Left cardiac atrium (tissue), 4 donors: ENCODE measurements around the gene RABEP2. TPM values are rescaled to one million over a fixed set of nuclear protein-coding genes. Genes with fewer than 3 reads are reported as not detected.
"Not testable (repeated sequence)": the region's sequence is repeated elsewhere in the genome, so short reads cannot be mapped to it uniquely, and the experiment has no call there.

Experiments
- ATAC-seq, 2 donors: fragments of 200-7000 bp; cut with Tn5 transposase; one replicate each; pipeline ENCODE4 v1.9.1; 2020; ENCODE audit warnings: mild to moderate bottlenecking in 2 of 2, moderate library complexity in 2 of 2
- DNase-seq: peaks from one replicate; pipeline ENCODE4 v3.0.0-alpha.2; 2020
- intact Hi-C, 2 donors: fragments of 100-400 bp; cut with DNase I; formaldehyde crosslinking; loops; one replicate each; pipeline versions ENCODE4 v1.14.1 to v1.15.1; 2022 to 2023
- long read RNA-seq: library from polyadenylated mRNA; unstranded; transcript quantifications from one replicate; pipeline ENCODE4 v2.0.0, GENCODE V29; 2021
- total RNA-seq, 2 donors: library from RNA; stranded (reverse); fragmentation: NEBNext Ultra II Directional; extraction: Animal tissue kit (Norgen Biotek cat#: 25700); gene quantifications; one replicate each; pipeline ENCODE4 v1.2.1, GENCODE V29; 2021
- donor health status: DM: no; HTN: yes; CAD: no.
- donor health status: DM: no; HTN: yes; CAD: no; lungs with severe emphysema.
- donor health status: DM: yes; HTN: yes; CAD: no.
- donor health status: Dilated cardiomyopathy.

RABEP2 gene, protein sequence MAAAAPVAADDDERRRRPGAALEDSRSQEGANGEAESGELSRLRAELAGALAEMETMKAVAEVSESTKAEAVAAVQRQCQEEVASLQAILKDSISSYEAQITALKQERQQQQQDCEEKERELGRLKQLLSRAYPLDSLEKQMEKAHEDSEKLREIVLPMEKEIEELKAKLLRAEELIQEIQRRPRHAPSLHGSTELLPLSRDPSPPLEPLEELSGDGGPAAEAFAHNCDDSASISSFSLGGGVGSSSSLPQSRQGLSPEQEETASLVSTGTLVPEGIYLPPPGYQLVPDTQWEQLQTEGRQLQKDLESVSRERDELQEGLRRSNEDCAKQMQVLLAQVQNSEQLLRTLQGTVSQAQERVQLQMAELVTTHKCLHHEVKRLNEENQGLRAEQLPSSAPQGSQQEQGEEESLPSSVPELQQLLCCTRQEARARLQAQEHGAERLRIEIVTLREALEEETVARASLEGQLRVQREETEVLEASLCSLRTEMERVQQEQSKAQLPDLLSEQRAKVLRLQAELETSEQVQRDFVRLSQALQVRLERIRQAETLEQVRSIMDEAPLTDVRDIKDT
- 10 to 100 TPM; 14.7 to 21.0 TPM for total RNA-seq
- long read RNA-seq: 0 reads

- DNase-seq (peak; percentile 93), ATAC-seq (peak; percentile 96)
- intact Hi-C loops: no loop called here
Observed at GRCh38 chr16:28924762-28925385, at the start of gene RABEP2. Gene RABEP2 (minus strand): TSS chr16:28925238. CDS start chr16:28925163, 75 bp downstream.

GRCh38 chr16:28974437-28975157, 49.6 kb upstream of the RABEP2 start, which contains the start of gene SPNS1:
Gene SPNS1 (plus strand): TSS chr16:28974778. CDS start chr16:28975152, 374 bp downstream.
- ATAC-seq (peak; percentile 98 to 99), DNase-seq (peak; percentile 99)
- intact Hi-C loops: no loop called here

DNA sequence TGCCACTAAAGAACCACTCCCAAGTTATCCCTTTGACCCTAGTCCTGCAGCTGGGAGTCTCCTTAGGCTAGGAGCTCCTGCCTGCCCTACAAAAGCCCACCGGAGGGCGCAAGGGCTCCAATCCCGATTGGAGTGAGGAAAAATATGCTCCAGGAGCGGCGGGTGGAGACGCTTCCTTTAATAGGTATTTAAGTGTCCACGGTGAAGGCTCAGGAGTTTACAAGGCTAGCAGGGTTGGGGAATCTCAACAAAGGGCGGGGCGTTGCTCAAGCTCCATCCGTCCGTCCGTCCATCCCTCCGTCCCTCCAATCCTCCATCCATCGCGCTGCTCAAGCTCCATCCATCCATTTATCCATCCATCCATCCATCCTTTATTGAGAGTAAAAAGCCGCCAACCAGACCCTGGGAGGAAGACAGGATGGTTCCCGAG, 49.0 kb upstream of the RABEP2 start:
- DNase-seq (peak; percentile 68), ATAC-seq (peak; percentile 52 to 65)
- intact Hi-C loops: no loop called here

DNA sequence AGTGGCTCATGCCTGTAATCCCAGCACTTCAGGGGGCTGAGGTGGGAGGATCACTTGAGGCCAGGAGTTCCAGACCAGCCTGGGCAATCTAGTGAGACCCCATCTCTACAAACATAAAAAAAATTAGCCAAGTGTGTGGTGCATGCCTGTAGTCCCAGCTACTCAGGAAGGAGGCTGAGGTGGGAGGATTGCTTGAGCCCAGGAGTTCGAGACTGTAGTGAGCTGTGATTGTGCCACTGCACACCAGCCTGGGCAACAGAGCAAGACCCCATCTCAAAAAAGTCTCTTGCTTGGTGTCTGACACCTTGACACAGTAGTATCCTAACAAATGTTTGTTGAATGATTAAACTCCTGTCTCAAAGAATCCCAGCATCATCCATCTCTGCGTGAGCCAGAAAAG, 44.7 kb upstream of the RABEP2 start:
- DNase-seq, ATAC-seq, intact Hi-C loops: not testable (repeated sequence)

DNA sequence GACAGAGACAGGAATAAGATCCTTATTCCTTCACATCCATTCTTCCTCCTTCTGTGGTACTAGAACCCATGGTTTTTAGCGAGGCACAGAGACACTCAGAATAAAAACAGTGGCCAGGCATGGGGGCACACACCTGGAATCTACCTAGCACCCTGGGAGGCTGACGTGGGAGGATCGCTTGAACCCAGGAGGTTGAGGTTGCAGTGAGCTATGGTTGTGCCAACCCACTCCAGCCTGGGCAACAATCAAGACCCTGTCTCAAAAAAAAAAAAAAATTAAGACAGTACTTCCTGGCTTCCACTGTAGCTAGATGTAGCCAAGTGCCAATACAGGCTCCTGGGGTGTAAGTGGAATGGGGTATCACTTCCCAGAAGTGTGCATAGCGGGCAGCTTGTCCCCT, 42.1 kb upstream of the RABEP2 start:
- no peak for DNase-seq
- intact Hi-C loops: no loop called here
- ATAC-seq: no peak

DNA sequence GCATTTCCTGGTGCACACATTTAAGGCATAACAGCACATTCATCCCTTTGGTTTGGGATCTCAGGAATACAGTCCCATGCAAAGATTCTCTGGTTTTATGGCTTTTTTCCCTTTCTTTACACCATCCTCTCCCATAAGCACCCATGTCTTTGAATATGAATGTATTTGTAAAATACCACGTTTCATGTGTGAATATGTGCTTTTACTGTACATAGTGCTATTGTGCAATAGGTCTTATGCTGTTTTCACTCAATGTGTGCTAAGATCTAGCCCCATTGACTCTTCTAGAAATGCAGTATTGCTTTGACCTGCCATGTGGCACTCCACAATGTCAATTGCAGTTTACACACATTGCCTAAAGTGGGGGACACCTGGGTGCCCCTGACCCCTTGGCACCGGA, 39.5 kb upstream of the RABEP2 start:
- intact Hi-C loops: no loop called here
- DNase-seq (no peak), ATAC-seq (no peak)

DNA sequence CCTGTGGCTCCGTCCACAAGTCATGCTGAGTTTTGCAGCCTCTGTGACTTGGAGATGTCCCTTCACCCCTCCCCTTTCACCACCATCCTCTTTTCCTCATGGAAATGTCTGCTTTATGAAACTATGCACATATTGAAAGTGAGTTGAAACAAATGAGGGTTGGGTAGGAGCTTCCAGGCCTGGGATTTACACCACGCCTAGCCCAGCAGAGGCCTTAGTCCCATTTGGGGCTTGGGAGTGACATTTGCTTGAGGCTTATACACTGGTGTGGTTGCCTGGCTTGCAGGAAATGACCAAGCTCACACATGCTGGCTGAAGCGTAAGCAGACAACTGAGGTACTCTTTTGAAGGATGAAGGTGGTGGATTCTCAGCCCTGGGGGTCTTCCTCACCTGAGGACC, 39.0 kb upstream of the RABEP2 start:
- DNase-seq (no peak), ATAC-seq (no peak)
- intact Hi-C loops: no loop called here

GRCh38 chr16:28958836-28959235, 33.8 kb upstream of the RABEP2 start:
- no peak for ATAC-seq
- DNase-seq: no peak
- intact Hi-C loops: no loop called here

- ATAC-seq (no peak), DNase-seq (no peak)
- intact Hi-C loops: no loop called here
Observed at GRCh38 chr16:28958216-28958615, 33.2 kb upstream of the RABEP2 start.

DNA sequence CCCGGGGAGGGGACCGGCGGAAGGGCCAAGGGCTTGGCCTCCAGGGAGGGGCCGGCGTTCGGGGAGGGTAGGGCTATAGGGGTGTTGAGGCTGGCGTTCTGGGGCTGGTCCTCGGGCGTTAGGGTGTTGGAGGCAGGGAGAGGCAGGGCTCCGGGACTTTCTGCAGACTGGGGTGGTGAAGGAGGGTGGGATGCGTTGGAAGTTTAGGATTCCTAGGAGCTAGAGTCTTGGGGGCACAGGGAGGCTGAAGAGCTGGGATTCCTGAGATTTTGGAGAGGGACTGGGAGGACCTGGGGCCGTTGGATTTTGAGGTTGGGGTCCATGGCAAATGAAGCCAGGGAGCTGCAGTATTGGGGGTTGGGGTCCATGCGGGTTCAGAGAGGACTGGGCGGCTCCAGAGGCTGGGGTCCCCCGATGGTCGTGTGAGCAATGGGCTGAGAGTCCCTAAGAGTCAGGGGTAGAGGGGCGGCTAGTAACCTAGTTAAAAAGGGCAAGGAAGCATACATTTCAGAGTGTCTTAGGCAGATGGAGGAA, 26.4 kb upstream of the RABEP2 start:
- intact Hi-C loops: no loop called here
- DNase-seq (no peak), ATAC-seq (peak in 1 of 2 donors; percentile 62)

DNA sequence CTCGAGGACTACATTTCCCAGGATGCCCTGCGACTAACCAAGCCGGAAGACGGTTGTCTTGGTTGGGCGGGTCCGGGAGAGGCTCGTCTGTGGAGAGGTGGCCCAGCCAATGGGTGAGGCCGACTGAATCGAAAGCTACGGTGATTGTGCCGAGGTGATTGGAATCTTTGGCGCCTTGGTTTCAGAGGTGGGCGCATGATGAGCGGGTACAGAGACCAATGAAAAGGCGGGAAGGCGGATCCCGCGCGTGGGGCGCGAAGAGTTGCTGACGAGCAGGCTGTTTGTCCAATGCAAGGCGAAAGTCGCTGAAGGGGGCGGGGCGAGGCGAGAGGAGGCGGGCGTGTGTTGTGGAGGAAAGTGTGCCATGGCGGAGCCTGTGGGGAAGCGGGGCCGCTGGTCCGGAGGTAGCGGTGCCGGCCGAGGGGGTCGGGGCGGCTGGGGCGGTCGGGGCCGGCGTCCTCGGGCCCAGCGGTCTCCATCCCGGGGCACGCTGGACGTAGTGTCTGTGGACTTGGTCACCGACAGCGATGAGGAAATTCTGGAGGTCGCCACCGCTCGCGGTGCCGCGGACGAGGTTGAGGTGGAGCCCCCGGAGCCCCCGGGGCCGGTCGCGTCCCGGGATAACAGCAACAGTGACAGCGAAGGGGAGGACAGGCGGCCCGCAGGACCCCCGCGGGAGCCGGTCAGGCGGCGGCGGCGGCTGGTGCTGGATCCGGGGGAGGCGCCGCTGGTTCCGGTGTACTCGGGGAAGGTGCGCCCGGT, 25.8 kb upstream of the RABEP2 start, which contains the start of gene NFATC2IP:
Gene NFATC2IP (plus strand): TSS at position 290 of the 762 bp plus-strand sequence. CDS start 75 bp downstream, at position 365.
- DNase-seq (peak; percentile 99), ATAC-seq (peak; percentile 99)
- intact Hi-C loops: no loop called here

DNA sequence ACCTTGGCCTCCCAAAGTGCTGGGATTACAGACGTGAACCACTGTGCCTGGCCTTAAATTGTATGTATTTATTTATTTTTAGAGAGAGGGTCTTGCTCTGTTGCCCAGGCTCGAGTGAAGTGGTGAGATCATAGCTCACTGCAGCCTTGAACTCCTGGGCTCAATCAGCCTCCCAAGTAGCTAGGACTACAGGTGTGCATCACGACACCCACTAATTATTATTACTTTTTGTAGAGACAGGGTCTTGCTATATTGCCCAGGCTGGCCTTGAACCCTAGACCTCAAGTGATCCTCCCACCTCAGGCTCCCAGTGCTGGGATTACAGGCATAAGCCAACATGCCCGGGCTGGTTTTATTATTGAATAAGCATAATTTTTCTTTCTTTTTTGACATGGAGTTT, 21.6 kb upstream of the RABEP2 start:
- ATAC-seq (no peak), DNase-seq (no peak)
- intact Hi-C loops: loop anchor here in 1 of 2 donors (10.0 kb wide), 1 partner anchor 102 kb away; the partner anchor contains the start of gene TUFM

- no peak for ATAC-seq
- no peak for DNase-seq
- intact Hi-C loops: loop anchor here in 1 of 2 donors (10.0 kb wide), 1 partner anchor 98 kb away; the partner anchor contains the start of gene TUFM
Observed at GRCh38 chr16:28943281-28943680, 18.2 kb upstream of the RABEP2 start.

DNA sequence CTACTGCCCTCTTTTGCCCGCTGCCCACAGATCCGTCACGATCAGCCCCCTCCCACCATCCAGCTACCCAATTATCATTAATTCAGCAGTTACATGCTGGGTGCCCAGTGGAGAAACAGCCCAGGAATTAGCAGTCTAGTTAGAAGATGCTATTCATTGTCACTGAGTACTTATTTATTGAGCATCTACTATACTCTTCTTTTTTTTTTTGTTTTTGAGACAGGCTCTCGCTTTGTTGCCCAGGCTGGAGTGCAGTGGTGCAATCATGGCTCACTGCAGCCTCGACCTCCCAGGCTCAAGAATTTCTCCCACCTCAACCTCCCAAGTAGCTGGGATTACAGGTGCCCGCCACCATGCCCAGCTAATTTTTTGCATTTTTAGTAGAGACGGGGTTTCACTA, 14.8 kb upstream of the RABEP2 start:
- intact Hi-C loops: loop anchor here in 1 of 2 donors (10.0 kb wide), 1 partner anchor 95 kb away; the partner anchor contains the start of gene TUFM
- not testable (repeated sequence) for DNase-seq, ATAC-seq

DNA sequence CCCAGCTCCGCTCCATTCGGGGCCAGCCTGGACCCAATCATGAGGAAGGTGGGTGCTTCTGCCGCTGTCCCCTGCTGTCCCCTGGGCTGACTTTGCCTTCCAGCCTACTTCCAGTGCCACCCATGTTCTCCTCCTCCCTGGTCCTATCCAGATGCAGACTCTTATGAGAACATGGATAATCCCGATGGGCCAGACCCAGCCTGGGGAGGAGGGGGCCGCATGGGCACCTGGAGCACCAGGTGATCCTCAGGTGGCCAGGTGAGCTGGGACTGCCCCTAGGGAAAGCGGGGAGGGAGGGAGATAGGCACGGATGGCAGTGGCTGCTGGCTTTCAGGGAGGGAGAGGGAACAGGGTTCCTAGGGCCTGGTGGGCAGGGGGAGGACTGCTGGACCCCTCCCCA, 13.7 kb upstream of the RABEP2 start:
- intact Hi-C loops: no loop called here
- DNase-seq: no peak
- no peak for ATAC-seq

DNA sequence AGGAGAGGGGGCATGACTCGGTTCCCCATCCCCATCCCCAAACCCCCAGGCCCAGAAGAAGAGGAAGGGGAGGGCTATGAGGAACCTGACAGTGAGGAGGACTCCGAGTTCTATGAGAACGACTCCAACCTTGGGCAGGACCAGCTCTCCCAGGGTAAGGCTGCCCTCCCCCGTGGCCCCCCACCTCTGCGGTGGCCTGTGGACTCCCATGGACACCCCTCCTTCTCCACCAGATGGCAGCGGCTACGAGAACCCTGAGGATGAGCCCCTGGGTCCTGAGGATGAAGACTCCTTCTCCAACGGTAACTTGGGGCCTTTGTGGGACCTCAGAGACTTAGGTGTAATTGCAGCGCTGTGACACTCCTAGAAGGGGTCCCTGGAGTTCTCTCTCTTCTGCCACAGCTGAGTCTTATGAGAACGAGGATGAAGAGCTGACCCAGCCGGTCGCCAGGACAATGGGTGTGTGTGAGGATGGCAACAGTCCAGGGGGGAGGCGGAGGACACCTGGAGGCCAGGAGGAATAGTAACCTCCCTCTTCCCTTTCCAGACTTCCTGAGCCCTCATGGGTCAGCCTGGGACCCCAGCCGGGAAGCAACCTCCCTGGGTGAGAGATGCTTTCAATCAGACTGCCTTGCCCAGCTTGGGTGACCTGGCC, 12.3 kb upstream of the RABEP2 start:
- DNase-seq: no peak
- no peak for ATAC-seq
- intact Hi-C loops: no loop called here

GRCh38 chr16:28936784-28937155, 11.7 kb upstream of the RABEP2 start:
- DNase-seq (no peak), ATAC-seq (no peak)
- intact Hi-C loops: no loop called here
